Measurements from ENCODE around the gene TRDN.

GRCh38 chr6:123276546-123276980 is 360.2 kb downstream of the TRDN start:
- TF ChIP-seq CTCF (IDR thresholded peaks at IDR 0.05) (no peak), POLR2A (IDR thresholded peaks at IDR 0.05) (no peak)
